GM13977 (cell line): Measurements from ENCODE around the gene MAFF.

Experiments
- DNase-seq: peaks from one replicate; pipeline ENCODE4 v3.0.0; 2012; ENCODE audit warnings: low spot score
- in situ Hi-C: fragments of 300-500 bp; cut with MboI; formaldehyde crosslinking; loops from one replicate; pipeline ENCODE4 v1.12.0; 2022; ENCODE audit warnings: low sequenced_read_pairs, low pct_unique_long_range_greater_than_20kb, mixed read lengths, inconsistent platforms; ENCODE audit not compliant: unreplicated experiment
- TF ChIP-seq, protein P1 (sequence below): IDR thresholded peaks from 2 replicates; pipeline ENCODE4 v1.5.1; 2012; ENCODE audit warnings: mild to moderate bottlenecking, control low read depth; ENCODE audit not compliant: insufficient read depth; ENCODE audit errors: extremely low read depth, missing control alignments

Gene MAFF

GRCh38 chr22:38193580-38193979 lies 8.2 kb upstream of the MAFF start:
- in situ Hi-C loops, result no loop called here
- TF ChIP-seq, protein P1, sequence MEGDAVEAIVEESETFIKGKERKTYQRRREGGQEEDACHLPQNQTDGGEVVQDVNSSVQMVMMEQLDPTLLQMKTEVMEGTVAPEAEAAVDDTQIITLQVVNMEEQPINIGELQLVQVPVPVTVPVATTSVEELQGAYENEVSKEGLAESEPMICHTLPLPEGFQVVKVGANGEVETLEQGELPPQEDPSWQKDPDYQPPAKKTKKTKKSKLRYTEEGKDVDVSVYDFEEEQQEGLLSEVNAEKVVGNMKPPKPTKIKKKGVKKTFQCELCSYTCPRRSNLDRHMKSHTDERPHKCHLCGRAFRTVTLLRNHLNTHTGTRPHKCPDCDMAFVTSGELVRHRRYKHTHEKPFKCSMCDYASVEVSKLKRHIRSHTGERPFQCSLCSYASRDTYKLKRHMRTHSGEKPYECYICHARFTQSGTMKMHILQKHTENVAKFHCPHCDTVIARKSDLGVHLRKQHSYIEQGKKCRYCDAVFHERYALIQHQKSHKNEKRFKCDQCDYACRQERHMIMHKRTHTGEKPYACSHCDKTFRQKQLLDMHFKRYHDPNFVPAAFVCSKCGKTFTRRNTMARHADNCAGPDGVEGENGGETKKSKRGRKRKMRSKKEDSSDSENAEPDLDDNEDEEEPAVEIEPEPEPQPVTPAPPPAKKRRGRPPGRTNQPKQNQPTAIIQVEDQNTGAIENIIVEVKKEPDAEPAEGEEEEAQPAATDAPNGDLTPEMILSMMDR, result no peak
- DNase-seq, result no peak

DNA sequence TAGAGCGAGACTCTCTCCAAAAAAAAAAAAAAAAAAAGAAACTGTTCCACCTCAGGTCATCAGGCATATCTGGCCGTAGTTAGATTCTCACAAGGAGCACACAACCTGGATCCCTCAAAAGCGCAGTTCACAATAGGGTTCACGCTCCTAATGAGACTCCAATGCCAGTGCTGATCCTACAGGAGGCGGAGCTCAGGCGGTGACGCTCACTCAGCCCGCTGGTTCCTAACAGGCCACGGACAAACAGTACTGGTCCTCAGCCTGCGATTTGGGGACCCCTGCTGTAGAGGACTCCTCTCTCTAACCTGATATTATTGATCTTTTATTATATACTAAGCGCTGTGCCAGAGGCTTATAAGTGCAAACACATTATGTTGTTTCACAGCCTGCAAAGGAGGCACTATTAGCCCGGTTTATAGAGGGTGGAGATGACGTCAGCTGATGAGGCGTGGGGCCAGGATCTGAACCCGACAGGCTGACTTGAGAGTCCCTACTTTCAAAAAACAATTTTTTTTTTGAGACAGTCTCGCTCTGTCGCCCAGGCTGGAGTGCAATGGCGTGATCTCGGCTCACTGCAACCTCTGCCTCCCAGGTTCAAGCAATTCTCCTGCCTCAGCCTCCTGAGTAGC lies 4.9 kb upstream of the MAFF start:
- in situ Hi-C loops, result no loop called here
- TF ChIP-seq, protein P1, result no peak
- DNase-seq, result no peak

- in situ Hi-C loops, result no loop called here
- DNase-seq, result no peak
- TF ChIP-seq, protein P1, result no peak
These were observed 1.8 kb upstream of the MAFF start for GRCh38 chr22:38199826-38200559.

DNA sequence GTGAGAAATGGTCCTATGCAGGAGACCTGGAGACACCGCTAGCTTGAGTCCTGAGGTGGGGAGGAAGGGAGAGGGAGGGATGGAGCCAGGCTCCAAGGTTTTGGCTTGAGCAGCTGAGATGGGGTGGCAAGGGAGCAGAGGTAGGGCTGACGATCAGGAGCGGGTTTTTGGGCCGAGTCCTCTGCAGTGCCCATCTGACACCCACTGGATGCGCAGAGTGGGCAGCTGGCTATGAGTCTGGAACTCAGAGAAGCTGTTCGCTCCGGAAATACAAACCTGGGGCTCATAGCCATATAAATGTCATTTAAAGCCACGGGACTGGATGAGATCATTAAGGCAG lies 453 bp upstream of the MAFF start:
- TF ChIP-seq, protein P1, result no peak
- in situ Hi-C loops, result no loop called here

GRCh38 chr22:38202437-38203089 lies 769 bp downstream of the MAFF start:
- DNase-seq, result peak; percentile 54
- TF ChIP-seq, protein P1, result peak; percentile 26
- in situ Hi-C loops, result no loop called here

More for the DNA sequence above, 453 bp upstream of the MAFF start:
- no peak for DNase-seq

DNA sequence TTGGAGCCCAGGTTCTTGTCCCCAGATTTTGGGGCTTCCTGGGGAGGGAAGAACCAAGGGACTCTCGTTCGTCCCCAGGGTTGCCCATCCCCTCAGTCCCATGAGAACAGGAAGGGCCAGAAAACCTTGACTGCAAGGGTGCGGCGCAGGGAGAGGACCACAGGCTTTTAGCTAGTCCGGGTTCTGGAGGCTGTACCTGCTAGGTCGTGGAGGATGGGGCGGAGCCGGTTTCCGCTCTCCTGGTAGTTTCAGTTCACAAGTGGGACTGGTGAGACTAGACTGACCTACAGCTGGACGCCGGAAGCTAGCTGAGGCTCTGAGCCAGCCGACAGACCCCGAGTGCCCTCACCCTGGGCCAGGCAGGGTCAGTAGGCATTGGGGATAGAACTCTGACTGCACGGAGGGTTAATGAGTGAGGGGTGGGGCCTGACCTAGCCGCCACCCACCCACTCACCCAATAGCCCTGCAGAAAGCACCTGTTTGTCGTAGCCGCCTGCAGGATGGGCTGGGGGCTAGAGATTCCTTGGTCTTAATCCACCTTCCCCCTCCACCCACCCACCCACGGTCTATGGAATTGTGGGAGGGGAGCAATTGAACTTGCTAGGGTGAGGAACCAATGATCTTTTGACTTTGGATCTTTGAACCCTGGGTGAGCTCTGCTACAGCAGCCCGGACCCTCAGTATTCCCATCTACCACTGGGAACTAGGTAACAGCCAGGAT lies 1.5 kb downstream of the MAFF start:
- in situ Hi-C loops, result no loop called here
- DNase-seq, result no peak
- TF ChIP-seq, protein P1, result no peak
